NCI-H345 treated with DMSO at 0.1 percent for 48 hours (cell line): ENCODE measurements around the gene TIMM50.
"Not testable (repeated sequence)": the region's sequence is repeated elsewhere in the genome, so short reads cannot be mapped to it uniquely, and the experiment has no call there.

Experiments
- DNase-seq: peaks from one replicate; lab custom pipeline; 2025; ENCODE audit not compliant: unreplicated experiment; lab: John Stamatoyannopoulos, UW

TIMM50 gene

GRCh38 chr19:39469036-39469435 is 11.6 kb upstream of the TIMM50 start:
- no peak for DNase-seq

- no peak for DNase-seq
These were observed 11.1 kb upstream of the TIMM50 start for GRCh38 chr19:39469567-39469966.

GRCh38 chr19:39470724-39471339 is 9.8 kb upstream of the TIMM50 start:
- no peak for DNase-seq

- DNase-seq: no peak
These were observed 8.7 kb upstream of the TIMM50 start for GRCh38 chr19:39471756-39472536.

- no peak for DNase-seq
These were observed 7.7 kb upstream of the TIMM50 start for GRCh38 chr19:39472746-39473442.

- DNase-seq: no peak
These were observed 7.1 kb upstream of the TIMM50 start for GRCh38 chr19:39473443-39473960.

GRCh38 chr19:39474139-39474620 is 6.5 kb upstream of the TIMM50 start:
- peak; percentile 58 for DNase-seq

- DNase-seq: no peak
These were observed 4.9 kb upstream of the TIMM50 start for GRCh38 chr19:39475748-39476147.

- DNase-seq: not testable (repeated sequence)
These were observed 1.3 kb upstream of the TIMM50 start for GRCh38 chr19:39479319-39479801.

- no peak for DNase-seq
These were observed 722 bp upstream of the TIMM50 start for GRCh38 chr19:39479916-39480315.

GRCh38 chr19:39481229-39481545 is 549 bp downstream of the TIMM50 start:
- no peak for DNase-seq

- no peak for DNase-seq
These were observed 1.0 kb downstream of the TIMM50 start for GRCh38 chr19:39481676-39482075.

GRCh38 chr19:39483141-39483540 is 2.5 kb downstream of the TIMM50 start:
- no peak for DNase-seq

GRCh38 chr19:39489756-39490155 is 9.1 kb downstream of the TIMM50 start:
- no peak for DNase-seq

GRCh38 chr19:39492225-39492624 is 11.6 kb downstream of the TIMM50 start:
- DNase-seq: no peak

- no peak for DNase-seq
These were observed 12.2 kb downstream of the TIMM50 start for GRCh38 chr19:39492788-39493187.

GRCh38 chr19:39494661-39495060 is 14.0 kb downstream of the TIMM50 start:
- DNase-seq: no peak

- no peak for DNase-seq
These were observed 15.4 kb downstream of the TIMM50 start for GRCh38 chr19:39496063-39496462.

- DNase-seq: no peak
These were observed 17.0 kb downstream of the TIMM50 start for GRCh38 chr19:39497701-39497995.

- peak; percentile 95 for DNase-seq
These were observed 17.6 kb downstream of the TIMM50 start for GRCh38 chr19:39497996-39498797.
